WERI-Rb-1 (cell line): Measurements from ENCODE around the gene LRATD1.
A peak's percentile ranks its signal among the peaks of the same experiment; 100 is the strongest.

Source experiments
- DNase-seq: peaks from one replicate; pipeline ENCODE4 v3.0.0-alpha.2; 2020
- H3K27ac ChIP-seq: fragments of 250-450 bp; sonication (Bioruptor Pico); 2 replicates; pipeline ENCODE4 v1.5.1; 2020; ENCODE audit warnings: mild to moderate bottlenecking, moderate library complexity
- H3K27me3 ChIP-seq: fragments of 250-450 bp; sonication (Bioruptor Pico); 2 replicates; pipeline ENCODE4 v1.5.1; 2021; ENCODE audit warnings: mild to moderate bottlenecking, low read depth, moderate library complexity; ENCODE audit not compliant: insufficient read depth, severe bottlenecking
- H3K36me3 ChIP-seq: fragments of 250-450 bp; sonication (Bioruptor Pico); 2 replicates; pipeline ENCODE4 v1.5.1; 2020; ENCODE audit warnings: mild to moderate bottlenecking, moderate library complexity
- H3K4me3 ChIP-seq: 2 replicates; pipeline ENCODE4 v1.5.1; 2011; ENCODE audit warnings: low read depth, mild to moderate bottlenecking, control low read depth, low read length
- H3K9me3 ChIP-seq: fragments of 250-450 bp; sonication (Bioruptor Pico); 2 replicates; pipeline ENCODE4 v1.5.1; 2021; ENCODE audit warnings: mild to moderate bottlenecking, moderate library complexity; ENCODE audit not compliant: severe bottlenecking
- TF ChIP-seq, protein P1 (sequence below): IDR thresholded peaks from 2 replicates; pipeline ENCODE4 v1.5.1; 2011; ENCODE audit warnings: low read depth, mild to moderate bottlenecking, control low read depth, inconsistent platforms, low read length

Gene LRATD1

DNA sequence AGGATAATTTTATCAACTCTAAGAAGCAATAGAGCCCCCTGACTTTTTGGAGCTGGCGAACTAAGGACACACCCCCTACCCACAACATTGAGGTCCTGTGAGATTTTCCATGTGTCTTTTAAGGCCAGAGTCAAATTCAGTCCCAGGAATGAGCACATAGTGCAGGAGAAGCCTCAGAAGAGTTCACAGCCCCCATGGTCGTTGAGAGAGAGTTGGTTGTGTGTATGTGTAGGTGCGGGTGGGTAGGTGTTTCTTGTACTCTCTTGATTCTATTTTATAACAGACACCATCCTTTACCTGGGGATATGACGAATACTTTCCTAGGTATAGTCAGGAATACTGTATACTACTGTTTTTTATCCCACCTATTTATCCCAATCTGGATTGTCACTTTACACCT lies 8.6 kb downstream of the LRATD1 start:
- no peak overlapping the region for H3K4me3 ChIP-seq
- H3K36me3 ChIP-seq = no peaks in the 10 kb centered on the region
- no peak overlapping the region for H3K27ac ChIP-seq
- no peaks in the 10 kb centered on the region for H3K9me3 ChIP-seq
- DNase-seq = no peak
- no peaks in the 10 kb centered on the region for H3K27me3 ChIP-seq
- TF ChIP-seq, protein P1, sequence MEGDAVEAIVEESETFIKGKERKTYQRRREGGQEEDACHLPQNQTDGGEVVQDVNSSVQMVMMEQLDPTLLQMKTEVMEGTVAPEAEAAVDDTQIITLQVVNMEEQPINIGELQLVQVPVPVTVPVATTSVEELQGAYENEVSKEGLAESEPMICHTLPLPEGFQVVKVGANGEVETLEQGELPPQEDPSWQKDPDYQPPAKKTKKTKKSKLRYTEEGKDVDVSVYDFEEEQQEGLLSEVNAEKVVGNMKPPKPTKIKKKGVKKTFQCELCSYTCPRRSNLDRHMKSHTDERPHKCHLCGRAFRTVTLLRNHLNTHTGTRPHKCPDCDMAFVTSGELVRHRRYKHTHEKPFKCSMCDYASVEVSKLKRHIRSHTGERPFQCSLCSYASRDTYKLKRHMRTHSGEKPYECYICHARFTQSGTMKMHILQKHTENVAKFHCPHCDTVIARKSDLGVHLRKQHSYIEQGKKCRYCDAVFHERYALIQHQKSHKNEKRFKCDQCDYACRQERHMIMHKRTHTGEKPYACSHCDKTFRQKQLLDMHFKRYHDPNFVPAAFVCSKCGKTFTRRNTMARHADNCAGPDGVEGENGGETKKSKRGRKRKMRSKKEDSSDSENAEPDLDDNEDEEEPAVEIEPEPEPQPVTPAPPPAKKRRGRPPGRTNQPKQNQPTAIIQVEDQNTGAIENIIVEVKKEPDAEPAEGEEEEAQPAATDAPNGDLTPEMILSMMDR = no peak

DNA sequence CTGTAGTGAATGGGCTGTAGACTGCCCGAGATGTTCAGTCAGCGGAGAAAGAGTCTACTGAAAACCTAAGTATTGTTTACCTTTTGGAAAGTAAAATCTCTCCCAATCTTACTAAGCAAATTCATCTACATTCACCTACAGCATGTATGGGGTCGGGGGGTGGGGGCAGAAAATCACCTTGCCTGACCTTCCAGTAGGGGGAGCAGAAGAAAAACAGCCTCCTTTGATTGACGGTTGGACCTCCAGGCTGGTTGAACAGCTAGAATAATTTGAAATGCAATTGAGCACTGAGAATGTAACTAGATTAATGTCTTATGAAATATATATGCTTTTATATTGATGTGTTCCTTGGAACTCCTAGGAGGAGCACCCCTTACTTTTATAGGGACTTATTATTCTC lies 10.0 kb downstream of the LRATD1 start:
- TF ChIP-seq, protein P1 = peak; percentile 29; the same call in 1 of the 2 replicates
- Histone ChIP-seq H3K36me3 (no peaks in the 10 kb centered on the region), H3K4me3 (no peak overlapping the region), H3K27ac (no peak overlapping the region), H3K27me3 (no peaks in the 10 kb centered on the region), H3K9me3 (no peaks in the 10 kb centered on the region)
- no peak for DNase-seq

DNA sequence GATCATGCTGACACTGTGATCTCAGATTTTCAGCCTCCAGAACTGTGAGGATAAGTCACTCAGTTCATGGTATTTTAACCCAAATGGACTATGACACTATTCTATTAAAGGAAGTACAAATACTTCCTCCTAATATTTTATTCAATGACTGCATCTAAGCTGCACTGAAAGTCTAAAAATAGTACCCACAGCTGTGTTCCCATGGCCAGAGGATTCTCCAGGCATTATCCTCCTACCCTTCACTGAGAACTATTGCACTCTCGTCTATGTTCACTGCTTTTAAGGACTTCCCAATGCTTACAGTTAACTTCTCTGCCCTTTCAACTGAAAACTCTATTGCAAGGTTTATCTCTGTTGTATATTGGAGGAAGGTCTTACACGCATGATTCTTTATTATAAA lies 15.2 kb downstream of the LRATD1 start:
- H3K27me3 ChIP-seq = no peaks in the 10 kb centered on the region
- TF ChIP-seq, protein P1 = no peak
- no peaks in the 10 kb centered on the region for H3K36me3 ChIP-seq
- no peak overlapping the region for H3K27ac ChIP-seq
- H3K9me3 ChIP-seq = no peaks in the 10 kb centered on the region
- H3K4me3 ChIP-seq = no peak overlapping the region
- DNase-seq = no peak

DNA sequence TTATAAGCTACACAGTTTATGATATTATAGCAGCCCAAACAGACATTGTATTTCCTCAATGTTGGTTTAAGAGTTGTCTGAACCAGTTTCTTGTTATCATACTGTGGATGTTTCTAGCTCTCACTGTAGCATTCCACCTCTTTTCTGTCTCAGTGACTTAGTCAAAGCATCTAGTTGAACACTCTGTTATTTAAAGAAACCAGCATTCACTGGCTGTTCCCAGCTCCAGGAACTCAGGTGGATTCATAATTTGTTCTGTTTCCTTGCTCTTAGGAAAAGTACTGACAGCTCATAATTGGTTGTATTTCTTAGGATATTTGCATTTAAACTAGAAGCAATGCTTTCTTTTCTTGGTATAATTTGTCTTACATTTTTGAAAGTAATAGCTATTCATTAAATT lies 17.5 kb downstream of the LRATD1 start:
- DNase-seq = no peak
- no peak overlapping the region for H3K27ac ChIP-seq
- TF ChIP-seq, protein P1 = no peak
- H3K4me3 ChIP-seq = no peak overlapping the region
- H3K27me3 ChIP-seq = no peaks in the 10 kb centered on the region
- H3K36me3 ChIP-seq = no peaks in the 10 kb centered on the region
- no peaks in the 10 kb centered on the region for H3K9me3 ChIP-seq

DNA sequence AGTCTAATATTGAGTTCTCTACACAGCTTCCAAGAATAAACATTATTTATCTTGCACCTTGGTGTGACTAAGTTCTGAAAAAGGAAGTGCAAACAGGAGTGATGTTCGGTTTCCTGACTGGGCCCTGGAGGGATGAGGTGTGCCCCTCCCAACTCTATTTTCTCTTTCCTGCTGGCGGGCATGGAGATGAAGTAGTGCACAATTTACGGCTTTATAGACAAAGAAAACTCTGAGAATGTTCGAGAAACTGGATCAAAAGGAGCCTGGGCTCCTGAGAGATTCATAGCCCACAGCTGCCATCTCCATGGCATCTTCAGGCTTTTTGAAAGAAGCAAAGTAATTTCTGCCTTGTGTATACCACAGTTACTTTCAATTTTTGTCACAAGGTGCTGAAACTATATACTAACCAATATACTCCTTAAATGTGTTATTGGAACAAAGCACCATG lies 22.3 kb downstream of the LRATD1 start:
- H3K36me3 ChIP-seq = no peaks in the 10 kb centered on the region
- H3K9me3 ChIP-seq = no peaks in the 10 kb centered on the region
- H3K27ac ChIP-seq = no peak overlapping the region
- TF ChIP-seq, protein P1 = no peak
- DNase-seq = no peak
- H3K27me3 ChIP-seq = no peaks in the 10 kb centered on the region
- H3K4me3 ChIP-seq = no peak overlapping the region

DNA sequence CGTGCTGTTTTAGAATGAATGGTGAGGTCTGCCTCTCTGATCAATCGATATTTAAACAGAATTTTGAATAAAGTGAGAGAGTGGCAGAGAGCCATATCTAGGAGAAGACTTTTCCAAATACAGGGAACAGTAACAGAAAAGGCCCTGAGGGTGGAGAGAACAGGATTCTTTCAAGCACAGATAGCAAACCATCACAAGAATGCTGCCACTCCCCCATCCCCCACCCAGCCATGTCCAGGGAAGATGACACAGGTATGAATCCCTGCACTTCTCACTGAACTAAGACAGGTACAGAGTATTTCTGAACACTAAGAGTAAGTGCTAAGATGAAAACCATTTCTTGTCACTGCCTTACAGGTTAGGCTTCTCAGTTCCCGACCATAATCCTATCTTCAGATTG lies 23.6 kb downstream of the LRATD1 start:
- H3K27ac ChIP-seq = no peak overlapping the region
- TF ChIP-seq, protein P1 = no peak
- no peaks in the 10 kb centered on the region for H3K27me3 ChIP-seq
- H3K9me3 ChIP-seq = no peaks in the 10 kb centered on the region
- H3K4me3 ChIP-seq = no peak overlapping the region
- H3K36me3 ChIP-seq = no peaks in the 10 kb centered on the region
- DNase-seq = no peak
